WI38 (cell line): ENCODE results near the gene POR.
A peak's percentile ranks its signal among the peaks of the same experiment; 100 is the strongest.

Experiments used
- H3K4me3 ChIP-seq: 2 replicates; pipeline ENCODE4 v1.5.1; 2011; ENCODE audit warnings: low read depth, mild to moderate bottlenecking, control low read depth, low read length
- CTCF ChIP-seq: IDR thresholded peaks from 2 replicates; pipeline ENCODE4 v1.5.1; 2012; ENCODE audit warnings: low read depth, mild to moderate bottlenecking, control low read depth, low read length

The POR gene

GRCh38 chr7:75993689-75994387 lies 78.9 kb downstream of the POR start:
- peak overlapping the region; percentile 76 for H3K4me3 ChIP-seq
- no peak for TF ChIP-seq CTCF

GRCh38 chr7:75994388-75995051 lies 79.6 kb downstream of the POR start, which contains the start of gene TMEM120A:
TMEM120A (minus strand) TSS chr7:75994595; CDS start chr7:75994570, 25 bp downstream.
- H3K4me3 ChIP-seq = peak within 1 kb of the TSS; percentile 76
- no peak for TF ChIP-seq CTCF

GRCh38 chr7:75995052-75995471 lies 80.1 kb downstream of the POR start:
- TF ChIP-seq CTCF = no peak
- peak overlapping the region; percentile 76 for H3K4me3 ChIP-seq

GRCh38 chr7:75995996-75996395 lies 81.0 kb downstream of the POR start:
- TF ChIP-seq CTCF = no peak
- no peak overlapping the region for H3K4me3 ChIP-seq

- TF ChIP-seq CTCF = no peak
- H3K4me3 ChIP-seq = no peak overlapping the region
These were observed 81.5 kb downstream of the POR start for GRCh38 chr7:75996476-75996875.

- TF ChIP-seq CTCF = no peak
- no peak overlapping the region for H3K4me3 ChIP-seq
These were observed 83.1 kb downstream of the POR start for GRCh38 chr7:75998038-75998437.

- H3K4me3 ChIP-seq = no peak overlapping the region
- TF ChIP-seq CTCF = no peak
These were observed 85.6 kb downstream of the POR start for GRCh38 chr7:76000566-76000965.
